Small intestine (tissue), 7 donors: Measurements from ENCODE around the gene TRDMT1. TPM values are rescaled to one million over a fixed set of nuclear protein-coding genes. Genes with fewer than 3 reads are reported as not detected.

Source experiments
- DNase-seq, 2 donors: peaks; one replicate each; pipeline versions ENCODE4 v3.0.0 to v3.0.0-alpha.2; 2013
- FAIRE-seq: peaks from 2 replicates; lab custom pipeline; 2012; peaks lifted over from hg19 to GRCh38; lab: Jason Lieb, UNC
- H3K27ac ChIP-seq, 3 donors: one replicate each; pipeline ENCODE4 v1.5.1; 2013; ENCODE audit warnings: low read length in 2 of 3, mild to moderate bottlenecking in 2 of 3, control low read depth in 1 of 3, inconsistent platforms in 1 of 3, low read depth in 1 of 3, moderate library complexity in 1 of 3
- H3K27me3 ChIP-seq, 3 donors: one replicate each; pipeline ENCODE4 v1.6.1; 2013; ENCODE audit warnings: low read length in 3 of 3, inconsistent platforms in 1 of 3; ENCODE audit not compliant: control insufficient read depth in 3 of 3, insufficient read depth in 3 of 3
- H3K36me3 ChIP-seq, 3 donors: one replicate each; pipeline ENCODE4 v1.6.1; 2013; ENCODE audit warnings: low read length in 3 of 3, inconsistent platforms in 1 of 3, low read depth in 1 of 3, mild to moderate bottlenecking in 1 of 3, moderate library complexity in 1 of 3; ENCODE audit not compliant: control insufficient read depth in 3 of 3, insufficient read depth in 2 of 3
- H3K4me1 ChIP-seq, 3 donors: one replicate each; pipeline ENCODE4 v1.6.1; 2013; ENCODE audit warnings: low read length in 2 of 3, inconsistent platforms in 1 of 3, low read depth in 1 of 3, mild to moderate bottlenecking in 1 of 3, moderate library complexity in 1 of 3; ENCODE audit not compliant: control insufficient read depth in 3 of 3, insufficient read depth in 2 of 3
- H3K4me3 ChIP-seq, 3 donors: one replicate each; pipeline ENCODE4 v1.5.1; 2013; ENCODE audit warnings: low read length in 3 of 3, control low read depth in 1 of 3, inconsistent platforms in 1 of 3, low read depth in 1 of 3, mild to moderate bottlenecking in 1 of 3, moderate library complexity in 1 of 3
- H3K9me3 ChIP-seq, 2 donors: one replicate each; pipeline ENCODE4 v1.6.1; 2013; ENCODE audit warnings: low read depth in 1 of 2, low read length in 1 of 2; ENCODE audit not compliant: control insufficient read depth in 2 of 2, insufficient read depth in 1 of 2
- WGBS, 3 donors: extraction: QIAGEN DNeasy Blood & Tissue Kit; methylation state at CpG; one replicate each; pipeline ENCODE4 v1.1.7; 2013; 5-methylcytosine and 5-hydroxymethylcytosine counted together
- polyA plus RNA-seq, 4 donors: library from polyadenylated mRNA; stranded (reverse) in 3 of 4; unstranded in 1 of 4; fragments of 200-250 nt in 3 of 4; fragments of 120-200 nt in 1 of 4; gene quantifications; one replicate each; pipeline versions ENCODE4 v1.2.1 to v1.2.3, GENCODE V29; 2013
- donor health status: healthy with polysubstance abuse.
- donor health status: control.
- donor health status: control.
- donor health status: Bipolar disorder and iron deficiency.
- donor health status: healthy.

Gene TRDMT1
- polyA plus RNA-seq, 4 donors = 1.4 to 6.0 (median 1.9) TPM

DNA sequence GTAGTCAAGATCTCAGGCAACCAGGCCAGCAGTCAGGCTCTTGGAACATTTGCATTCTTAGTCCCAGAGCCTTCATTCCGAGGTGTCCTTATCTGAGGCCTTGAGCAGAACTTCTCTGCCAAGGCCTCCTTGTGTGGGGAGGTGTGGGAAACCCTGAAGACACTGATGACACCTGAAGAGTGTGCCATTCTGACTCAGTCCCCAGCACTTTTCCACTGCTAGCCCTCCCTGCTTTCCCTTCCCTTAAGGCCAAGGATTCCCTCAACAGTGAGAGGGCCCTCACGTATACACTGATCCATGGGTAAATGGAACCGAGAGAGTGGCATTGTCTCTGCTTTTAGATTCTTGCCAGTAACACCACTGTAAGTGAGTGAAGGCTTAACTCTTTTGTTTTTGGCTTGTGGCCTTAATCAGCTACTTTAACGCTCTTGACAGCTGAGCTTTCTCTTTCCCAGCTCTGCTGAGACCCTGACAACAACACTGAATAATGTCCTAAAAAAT lies 30.3 kb downstream of the TRDMT1 start:
- no peak for DNase-seq
- H3K36me3 ChIP-seq = peaks cover 0 to 9% (median 2%) of the 10 kb centered on the region in 3 donors
- H3K27me3 ChIP-seq = no peaks in the 10 kb centered on the region
- 87 to 98% (median 89%) methylated on average over 4 of the region's 4 CpGs for WGBS, 3 donors
- H3K4me3 ChIP-seq = no peak overlapping the region
- H3K4me1 ChIP-seq = no peaks in the 10 kb centered on the region
- H3K27ac ChIP-seq = no peak overlapping the region
- H3K9me3 ChIP-seq = no peaks in the 10 kb centered on the region
- no peak for FAIRE-seq

DNA sequence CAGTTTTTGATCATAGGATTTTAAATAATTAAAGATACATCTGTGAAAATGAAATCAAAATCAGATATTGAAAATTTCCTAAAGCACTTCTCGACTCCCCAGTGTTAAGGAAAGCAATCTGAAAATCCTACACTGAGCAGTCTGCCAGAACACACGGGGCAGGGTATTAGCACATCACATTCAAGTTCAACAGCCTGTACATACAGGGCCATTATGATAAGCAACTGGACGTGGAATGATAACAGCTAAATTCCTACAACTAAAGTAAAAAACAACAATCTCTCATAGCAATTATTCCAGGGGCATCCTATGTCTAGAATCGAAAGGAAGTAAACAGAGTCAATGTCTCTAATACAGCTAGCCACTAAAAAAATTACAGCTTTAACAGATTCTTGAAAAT lies 31.7 kb downstream of the TRDMT1 start:
- 65 to 77% (median 71%) methylated on average over 4 of the region's 4 CpGs for WGBS, 3 donors
- no peaks in the 10 kb centered on the region for H3K4me1 ChIP-seq
- H3K27me3 ChIP-seq = no peaks in the 10 kb centered on the region
- H3K9me3 ChIP-seq = no peaks in the 10 kb centered on the region
- peak in 1 of 2 donors; percentile 43 for DNase-seq
- H3K4me3 ChIP-seq = no peak overlapping the region
- peak overlapping the region in 1 of 3 donors; percentile 27 for H3K27ac ChIP-seq
- FAIRE-seq = no peak
- peaks cover 0 to 9% (median 2%) of the 10 kb centered on the region in 3 donors for H3K36me3 ChIP-seq

DNA sequence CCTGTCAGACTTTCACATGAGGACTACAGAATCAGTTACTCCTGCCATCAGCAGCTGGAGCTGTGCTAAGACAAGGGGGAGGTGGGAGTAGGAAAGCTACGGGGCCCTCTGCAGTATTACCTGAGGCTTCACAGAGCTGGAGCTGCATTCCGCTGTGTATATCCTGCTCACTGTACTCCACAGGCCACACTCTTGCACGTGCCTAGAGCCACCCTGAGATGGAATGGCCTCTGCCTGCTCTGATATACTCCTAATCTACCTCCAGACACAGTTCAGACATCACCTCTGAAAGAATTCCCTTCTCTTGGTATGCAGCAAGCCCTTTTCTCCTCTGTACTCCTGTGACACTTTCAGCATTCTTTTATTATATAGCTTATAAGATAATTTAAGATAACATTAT lies 34.8 kb downstream of the TRDMT1 start:
- 67 to 84% (median 78%) methylated on average over 3 of the region's 3 CpGs for WGBS, 3 donors
- FAIRE-seq (no peak), DNase-seq (peak in 1 of 2 donors; percentile 40)
- H3K4me3 ChIP-seq = no peak overlapping the region
- peaks cover 0 to 9% (median 2%) of the 10 kb centered on the region in 3 donors for H3K36me3 ChIP-seq
- no peak overlapping the region for H3K27ac ChIP-seq
- no peaks in the 10 kb centered on the region for H3K9me3 ChIP-seq
- no peaks in the 10 kb centered on the region for H3K4me1 ChIP-seq
- no peaks in the 10 kb centered on the region for H3K27me3 ChIP-seq

GRCh38 chr10:17162828-17163227 lies 38.6 kb downstream of the TRDMT1 start:
- peaks cover 0 to under 1% (median 0%) of the 10 kb centered on the region in 3 donors for H3K36me3 ChIP-seq
- DNase-seq (no peak), FAIRE-seq (no peak)
- no peaks in the 10 kb centered on the region for H3K27me3 ChIP-seq
- 82 to 92% (median 84%) methylated on average over 2 of the region's 2 CpGs for WGBS, 3 donors
- no peak overlapping the region for H3K4me3 ChIP-seq
- H3K9me3 ChIP-seq = no peaks in the 10 kb centered on the region
- H3K4me1 ChIP-seq = no peaks in the 10 kb centered on the region
- H3K27ac ChIP-seq = no peak overlapping the region

DNA sequence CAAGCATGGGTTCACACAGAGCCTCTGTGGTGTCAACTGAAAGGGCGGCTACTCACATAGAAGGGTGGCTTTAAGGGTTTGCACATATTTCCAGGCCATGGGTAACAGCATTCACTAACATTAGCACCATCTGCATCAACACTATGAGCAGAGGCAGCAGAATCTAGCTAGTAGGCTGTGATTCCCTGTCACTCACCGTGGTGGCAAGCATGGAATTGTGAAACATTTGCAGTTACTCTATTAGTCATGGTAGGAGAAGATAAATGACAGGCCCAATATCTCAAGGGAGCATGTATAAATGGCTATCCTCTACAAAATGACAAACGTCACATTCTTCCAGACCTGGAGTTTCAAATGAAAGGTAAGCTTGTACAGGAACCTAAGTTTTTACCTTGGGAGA lies 39.7 kb downstream of the TRDMT1 start:
- no peaks in the 10 kb centered on the region for H3K4me1 ChIP-seq
- WGBS, 3 donors = 63 to 79% (median 65%) methylated on average over 3 of the region's 3 CpGs
- FAIRE-seq (no peak), DNase-seq (peak in 1 of 2 donors; percentile 21)
- no peaks in the 10 kb centered on the region for H3K27me3 ChIP-seq
- no peaks in the 10 kb centered on the region for H3K36me3 ChIP-seq
- no peaks in the 10 kb centered on the region for H3K9me3 ChIP-seq
- H3K4me3 ChIP-seq = no peak overlapping the region
- H3K27ac ChIP-seq = no peak overlapping the region

GRCh38 chr10:17157024-17157423 lies 44.4 kb downstream of the TRDMT1 start:
- Histone ChIP-seq H3K9me3 (no peaks in the 10 kb centered on the region), H3K36me3 (no peaks in the 10 kb centered on the region), H3K4me3 (no peak overlapping the region), H3K27me3 (no peaks in the 10 kb centered on the region), H3K27ac (no peak overlapping the region), H3K4me1 (peaks cover 0 to 16% (median 0%) of the 10 kb centered on the region in 3 donors)
- WGBS, 3 donors = 68 to 79% (median 79%) methylated on average over 2 of the region's 2 CpGs
- DNase-seq = no peak
- no peak for FAIRE-seq

- Histone ChIP-seq H3K27me3 (no peaks in the 10 kb centered on the region), H3K36me3 (no peaks in the 10 kb centered on the region), H3K4me3 (no peak overlapping the region), H3K9me3 (no peaks in the 10 kb centered on the region), H3K4me1 (peaks cover 0 to 22% (median 3%) of the 10 kb centered on the region in 3 donors), H3K27ac (peak overlapping the region in 1 of 3 donors; percentile 44)
- no peak for FAIRE-seq
- peak; percentile 61 to 72 for DNase-seq
Observed at GRCh38 chr10:17155826-17156225, 45.6 kb downstream of the TRDMT1 start.

DNA sequence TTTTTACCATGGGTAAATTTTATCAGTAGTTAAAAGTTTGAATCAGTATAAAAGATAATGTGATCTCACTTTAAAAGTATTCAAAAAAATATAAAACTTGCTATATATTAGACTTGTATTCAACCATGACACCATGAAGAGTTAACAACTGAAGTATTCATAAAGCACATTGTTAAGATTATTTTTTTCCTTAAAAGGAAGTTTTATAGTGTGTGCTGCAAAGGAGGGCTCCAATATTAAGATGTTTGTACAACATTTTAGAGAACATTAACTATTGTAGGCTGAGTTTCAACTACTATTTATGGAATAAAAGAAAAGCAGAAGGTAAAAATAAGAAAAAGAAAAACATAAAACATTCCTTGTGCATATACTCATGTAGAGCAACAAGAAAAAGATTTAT lies 47.4 kb downstream of the TRDMT1 start:
- FAIRE-seq (peak; percentile 76), DNase-seq (no peak)
- Histone ChIP-seq H3K27ac (peak overlapping the region in 1 of 3 donors; percentile 63), H3K4me1 (peaks cover 0 to 22% (median 3%) of the 10 kb centered on the region in 3 donors), H3K4me3 (no peak overlapping the region), H3K9me3 (no peaks in the 10 kb centered on the region), H3K36me3 (no peaks in the 10 kb centered on the region), H3K27me3 (no peaks in the 10 kb centered on the region)

DNA sequence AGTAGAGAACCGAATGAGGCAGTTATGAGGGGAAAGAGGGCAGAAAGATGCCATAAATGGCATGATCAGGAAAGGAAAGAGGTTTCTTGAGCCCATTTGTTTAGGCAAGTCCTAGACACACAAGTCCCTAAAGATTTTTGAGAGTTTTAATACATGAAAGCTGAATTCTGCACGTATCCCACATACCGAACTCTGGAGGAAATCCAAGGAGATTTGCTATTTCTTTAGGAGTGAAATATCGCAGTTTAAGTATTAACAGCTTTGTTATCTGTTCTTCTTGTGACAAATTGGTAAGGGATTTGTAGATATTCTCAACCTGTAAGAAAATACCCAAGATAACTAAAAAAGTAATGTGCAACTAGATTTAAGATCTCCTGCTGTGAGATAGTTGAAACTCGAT lies 48.2 kb downstream of the TRDMT1 start:
- peaks cover 0 to 22% (median 3%) of the 10 kb centered on the region in 3 donors for H3K4me1 ChIP-seq
- H3K36me3 ChIP-seq = no peaks in the 10 kb centered on the region
- no peaks in the 10 kb centered on the region for H3K9me3 ChIP-seq
- no peak for FAIRE-seq
- 92 to 94% (median 92%) methylated on average over 5 of the region's 5 CpGs for WGBS, 3 donors
- no peak overlapping the region for H3K4me3 ChIP-seq
- H3K27ac ChIP-seq = peak overlapping the region in 1 of 3 donors; percentile 63
- no peaks in the 10 kb centered on the region for H3K27me3 ChIP-seq
- DNase-seq = peak in 1 of 2 donors; percentile 48
